Hindlimb muscle (tissue), 1 donor: ENCODE data around the gene DNAJA2. TPM values are rescaled to one million over a fixed set of nuclear protein-coding genes. Genes with fewer than 3 reads are reported as not detected.

ENCODE experiments used
- polyA plus RNA-seq: library from polyadenylated mRNA; unstranded; fragments of 120-200 nt; gene quantifications from one replicate; pipeline ENCODE4 v1.2.1, GENCODE V29; 2013; ENCODE audit not compliant: insufficient read length

DNAJA2 gene
- polyA plus RNA-seq, 1 donor = 45.7 TPM

Other genes starting within 250 kb of the DNAJA2 start
- 7.9 TPM for gene MYLK3, start 225.3 kb downstream of the DNAJA2 start, polyA plus RNA-seq
- 24.4 TPM for gene C16orf87, start 142.5 kb downstream of the DNAJA2 start, polyA plus RNA-seq
- gene GPT2, start 89.3 kb downstream of the DNAJA2 start, polyA plus RNA-seq = 37.1 TPM
- 16.7 TPM for gene NETO2, start 170.3 kb upstream of the DNAJA2 start, polyA plus RNA-seq